CD14-positive monocyte (primary cell): ENCODE measurements around the gene NKAIN2. TPM values are rescaled to one million over a fixed set of nuclear protein-coding genes. Genes with fewer than 3 reads are reported as not detected.

Experiments used
- DNase-seq, 3 donors: peaks; one replicate each; pipeline ENCODE4 v3.0.0-alpha.2; 2011 to 2022
- H2AFZ ChIP-seq: 2 replicates; pipeline ENCODE4 v1.6.0; 2012; ENCODE audit warnings: mild to moderate bottlenecking, low read depth, low read length, inconsistent platforms; ENCODE audit not compliant: insufficient read depth, poor library complexity, severe bottlenecking
- H3K27ac ChIP-seq, 2 donors: 1 replicate in 1 of 2; 2 replicates in 1 of 2; pipeline ENCODE4 v1.5.1; 2012 to 2013; ENCODE audit warnings: low read length in 2 of 2, control low read depth in 1 of 2, inconsistent platforms in 1 of 2, low read depth in 1 of 2, mild to moderate bottlenecking in 1 of 2
- H3K27me3 ChIP-seq, 2 donors: one replicate each; pipeline versions ENCODE4 v1.6.0 to v1.6.1; 2011 to 2013; ENCODE audit warnings: low read length in 2 of 2; ENCODE audit not compliant: control insufficient read depth in 2 of 2, insufficient read depth in 2 of 2
- H3K36me3 ChIP-seq, 2 donors: replicated peaks in 1 of 2; 1 replicate in 1 of 2; 2 replicates in 1 of 2; pipeline versions ENCODE4 v1.5.1 to v1.6.1; 2012 to 2013; ENCODE audit warnings: low read length in 2 of 2, control low read depth in 1 of 2, inconsistent platforms in 1 of 2, mild to moderate bottlenecking in 1 of 2; ENCODE audit not compliant: insufficient read depth in 2 of 2, control insufficient read depth in 1 of 2
- H3K4me1 ChIP-seq, 2 donors: 1 replicate in 1 of 2; 2 replicates in 1 of 2; pipeline versions ENCODE4 v1.5.1 to v1.6.1; 2012 to 2013; ENCODE audit warnings: low read length in 2 of 2, control low read depth in 1 of 2, inconsistent platforms in 1 of 2, mild to moderate bottlenecking in 1 of 2, moderate library complexity in 1 of 2; ENCODE audit not compliant: insufficient read depth in 2 of 2, control insufficient read depth in 1 of 2
- H3K4me2 ChIP-seq: replicated peaks from 2 replicates; pipeline ENCODE3; 2012; ENCODE audit warnings: low read length, moderate library complexity, mild to moderate bottlenecking; ENCODE audit not compliant: poor library complexity, severe bottlenecking; ENCODE audit errors: extremely low read depth
- H3K4me3 ChIP-seq, 3 experiments: fragments of 200-600 bp in 1 of 3; sonication (generic) in 1 of 3; replicated peaks in 1 of 3; 1 replicate in 2 of 3; 2 replicates in 1 of 3; pipeline ENCODE4 v1.5.1; 2011 to 2013; ENCODE audit warnings: low read length in 3 of 3, mild to moderate bottlenecking in 3 of 3, control low read depth in 2 of 3, low read depth in 2 of 3, inconsistent platforms in 1 of 3, moderate library complexity in 1 of 3
- H3K79me2 ChIP-seq: 2 replicates; pipeline ENCODE4 v1.6.0; 2012; ENCODE audit warnings: mild to moderate bottlenecking, control low read depth, inconsistent platforms, low read length, moderate library complexity; ENCODE audit not compliant: insufficient read depth
- H3K9ac ChIP-seq: 2 replicates; pipeline ENCODE4 v1.6.0; 2017; ENCODE audit warnings: low read length, mild to moderate bottlenecking; ENCODE audit not compliant: insufficient read depth, poor library complexity, severe bottlenecking
- H3K9me3 ChIP-seq, 2 donors: replicated peaks in 1 of 2; 1 replicate in 1 of 2; 2 replicates in 1 of 2; pipeline versions ENCODE4 v1.5.1 to v1.6.1; 2012 to 2013; ENCODE audit warnings: low read length in 2 of 2, control low read depth in 1 of 2; ENCODE audit not compliant: control insufficient read depth in 1 of 2, insufficient read depth in 1 of 2
- H4K20me1 ChIP-seq: 2 replicates; pipeline ENCODE4 v1.6.0; 2012; ENCODE audit warnings: mild to moderate bottlenecking, low read length, control low read depth, moderate library complexity; ENCODE audit not compliant: insufficient read depth
- H3K27ac Mint-ChIP-seq, 7 donors: one replicate each; pipeline ENCODE4 v1.8.0; 2020; ENCODE audit warnings: mild to moderate bottlenecking in 7 of 7, mixed read lengths in 7 of 7, moderate library complexity in 6 of 7, inconsistent platforms in 2 of 7
- H3K27me3 Mint-ChIP-seq, 3 donors: one replicate each; pipeline ENCODE4 v1.8.0; 2021 to 2022; ENCODE audit warnings: low read depth in 3 of 3, mild to moderate bottlenecking in 3 of 3, mixed read lengths in 3 of 3, moderate library complexity in 3 of 3, inconsistent platforms in 1 of 3
- H3K36me3 Mint-ChIP-seq, 2 donors: one replicate each; pipeline ENCODE4 v1.8.0; 2020; ENCODE audit warnings: mixed read lengths in 2 of 2, inconsistent platforms in 1 of 2, mild to moderate bottlenecking in 1 of 2
- H3K4me1 Mint-ChIP-seq: one replicate; pipeline ENCODE4 v1.8.0; 2020; ENCODE audit warnings: mild to moderate bottlenecking, mixed read lengths
- H3K4me3 Mint-ChIP-seq, 2 donors: one replicate each; pipeline ENCODE4 v1.8.0; 2020; ENCODE audit warnings: mild to moderate bottlenecking in 2 of 2, mixed read lengths in 2 of 2, moderate library complexity in 1 of 2
- H3K9me3 Mint-ChIP-seq, 7 donors: one replicate each; pipeline ENCODE4 v1.8.0; 2020 to 2022; ENCODE audit warnings: mixed read lengths in 7 of 7, mild to moderate bottlenecking in 6 of 7, moderate library complexity in 6 of 7, inconsistent platforms in 2 of 7
- whole genome bisulfite sequencing: methylation state at CpG from one replicate; pipeline ENCODE4 v1.1.5; 2013; ENCODE audit warnings: missing lambda C conversion rate; ENCODE audit not compliant: insufficient coverage; 5-methylcytosine and 5-hydroxymethylcytosine counted together
- intact Hi-C, 2 donors: fragments of 100-400 bp; cut with micrococcal nuclease; formaldehyde crosslinking; loops; one replicate each; pipeline versions ENCODE4 v1.15.0 to v1.15.1; 2023
- polyA plus RNA-seq, 3 donors: library from polyadenylated mRNA; depleted of rRNA in 1 of 3; unstranded in 2 of 3; stranded (reverse) in 1 of 3; fragments of 300-500 nt in 2 of 3; fragments of >200 nt in 1 of 3; fragmentation: Illumina TruSeq in 2 of 3; gene quantifications; 1 replicate in 2 of 3; 2 replicates in 1 of 3; pipeline ENCODE4 v1.2.3, GENCODE V29; 2012 to 2021
- TF ChIP-seq, protein P1 (sequence below): fragments of 200-600 bp; IDR thresholded peaks from one replicate; pipeline ENCODE4 v1.8.0; 2022; ENCODE audit warnings: antibody characterized with exemption, mild to moderate bottlenecking

Gene NKAIN2
- polyA plus RNA-seq, 3 donors, result not detected

DNA sequence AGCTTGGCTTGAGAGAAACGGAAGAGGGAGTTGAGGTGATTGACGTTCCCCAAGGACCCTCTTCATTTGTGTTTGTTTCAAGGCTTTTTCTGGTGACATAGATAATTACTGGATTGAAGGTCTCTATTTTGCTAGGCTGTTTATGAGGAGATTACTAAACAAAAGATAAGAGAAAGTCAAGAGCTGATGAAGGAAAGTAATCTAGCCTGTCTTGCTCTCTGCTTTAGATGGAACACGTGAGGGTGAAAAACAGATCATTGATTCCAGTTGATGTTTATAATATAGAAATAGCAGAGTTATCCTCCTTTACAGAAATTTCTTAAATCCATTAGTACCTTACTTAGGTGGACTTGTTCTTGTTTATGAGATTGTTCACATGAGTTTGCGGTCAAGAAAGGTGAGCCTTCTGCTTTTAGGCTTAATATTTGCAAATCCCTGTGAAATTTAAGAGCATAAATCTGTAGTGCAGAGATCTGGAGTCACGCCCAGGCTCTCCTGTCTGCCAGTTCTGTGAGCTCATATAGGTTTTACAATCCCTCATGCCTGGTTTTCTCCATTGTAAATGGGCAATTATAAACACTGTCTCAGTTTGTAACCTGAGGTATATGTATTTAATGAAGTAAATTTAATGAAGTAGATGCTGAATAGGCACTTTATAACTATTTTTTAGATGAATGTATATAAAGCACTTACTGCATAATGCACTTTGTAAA, 272.8 kb downstream of the NKAIN2 start:
- Histone ChIP-seq H3K27me3 (no peaks in the 10 kb centered on the region), H2AFZ (no peak overlapping the region), H3K4me3 (no peak overlapping the region), H3K79me2 (no peaks in the 10 kb centered on the region), H3K9me3 (no peaks in the 10 kb centered on the region), H3K4me1 (no peaks in the 10 kb centered on the region), H4K20me1 (no peaks in the 10 kb centered on the region), H3K27ac (no peak overlapping the region), H3K4me2 (no peak overlapping the region), H3K36me3 (no peaks in the 10 kb centered on the region), H3K9ac (no peak overlapping the region)
- H3K36me3 Mint-ChIP-seq, result no peaks in the 10 kb centered on the region
- H3K27me3 Mint-ChIP-seq, result peaks cover 0 to 3% (median 0%) of the 10 kb centered on the region in 3 donors
- peaks cover 0 to 3% (median 0%) of the 10 kb centered on the region in 7 donors for H3K9me3 Mint-ChIP-seq
- H3K4me3 Mint-ChIP-seq, result no peak overlapping the region
- TF ChIP-seq, protein P1, sequence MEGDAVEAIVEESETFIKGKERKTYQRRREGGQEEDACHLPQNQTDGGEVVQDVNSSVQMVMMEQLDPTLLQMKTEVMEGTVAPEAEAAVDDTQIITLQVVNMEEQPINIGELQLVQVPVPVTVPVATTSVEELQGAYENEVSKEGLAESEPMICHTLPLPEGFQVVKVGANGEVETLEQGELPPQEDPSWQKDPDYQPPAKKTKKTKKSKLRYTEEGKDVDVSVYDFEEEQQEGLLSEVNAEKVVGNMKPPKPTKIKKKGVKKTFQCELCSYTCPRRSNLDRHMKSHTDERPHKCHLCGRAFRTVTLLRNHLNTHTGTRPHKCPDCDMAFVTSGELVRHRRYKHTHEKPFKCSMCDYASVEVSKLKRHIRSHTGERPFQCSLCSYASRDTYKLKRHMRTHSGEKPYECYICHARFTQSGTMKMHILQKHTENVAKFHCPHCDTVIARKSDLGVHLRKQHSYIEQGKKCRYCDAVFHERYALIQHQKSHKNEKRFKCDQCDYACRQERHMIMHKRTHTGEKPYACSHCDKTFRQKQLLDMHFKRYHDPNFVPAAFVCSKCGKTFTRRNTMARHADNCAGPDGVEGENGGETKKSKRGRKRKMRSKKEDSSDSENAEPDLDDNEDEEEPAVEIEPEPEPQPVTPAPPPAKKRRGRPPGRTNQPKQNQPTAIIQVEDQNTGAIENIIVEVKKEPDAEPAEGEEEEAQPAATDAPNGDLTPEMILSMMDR, result no peak
- DNase-seq, result no peak
- intact Hi-C loops, result no loop called here
- no peak overlapping the region for H3K27ac Mint-ChIP-seq
- 94% methylated on average over 3 of the region's 5 CpGs for WGBS
- no peaks in the 10 kb centered on the region for H3K4me1 Mint-ChIP-seq

DNA sequence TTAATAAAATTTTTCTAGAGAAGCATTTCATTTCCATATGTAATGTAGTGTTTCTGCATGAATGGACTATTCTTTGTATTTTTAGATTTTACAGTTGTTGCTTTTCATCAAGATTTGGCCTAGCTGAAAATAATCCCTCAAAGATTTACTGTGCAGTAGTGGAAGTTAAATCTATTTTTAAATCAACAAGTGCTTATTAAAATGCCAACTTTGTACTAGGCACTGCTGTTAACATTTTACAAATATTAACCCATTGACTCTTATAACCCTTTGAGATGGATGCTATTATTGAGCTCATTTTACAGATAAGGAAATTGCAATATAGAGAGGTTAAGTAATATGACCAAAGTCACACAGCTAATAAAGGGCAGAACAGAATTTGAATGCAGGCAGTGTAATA, 274.5 kb downstream of the NKAIN2 start:
- Mint-ChIP-seq H3K27me3 (peaks cover 0 to 3% (median 0%) of the 10 kb centered on the region in 3 donors), H3K27ac (no peak overlapping the region)

More for the DNA sequence above, 274.5 kb downstream of the NKAIN2 start:
- TF ChIP-seq, protein P1, result no peak
- Mint-ChIP-seq H3K36me3 (no peaks in the 10 kb centered on the region), H3K9me3 (peaks cover 0 to 3% (median 0%) of the 10 kb centered on the region in 7 donors), H3K4me1 (no peaks in the 10 kb centered on the region), H3K4me3 (no peak overlapping the region)
- Histone ChIP-seq H3K9ac (no peak overlapping the region), H3K27me3 (no peaks in the 10 kb centered on the region), H3K4me2 (no peak overlapping the region), H3K36me3 (no peaks in the 10 kb centered on the region), H2AFZ (no peak overlapping the region), H4K20me1 (no peaks in the 10 kb centered on the region), H3K4me1 (no peaks in the 10 kb centered on the region), H3K79me2 (no peaks in the 10 kb centered on the region), H3K4me3 (no peak overlapping the region), H3K27ac (no peak overlapping the region), H3K9me3 (no peaks in the 10 kb centered on the region)
- intact Hi-C loops, result no loop called here
- no peak for DNase-seq
